ENCODE measurements around the gene VAC14.

DNA sequence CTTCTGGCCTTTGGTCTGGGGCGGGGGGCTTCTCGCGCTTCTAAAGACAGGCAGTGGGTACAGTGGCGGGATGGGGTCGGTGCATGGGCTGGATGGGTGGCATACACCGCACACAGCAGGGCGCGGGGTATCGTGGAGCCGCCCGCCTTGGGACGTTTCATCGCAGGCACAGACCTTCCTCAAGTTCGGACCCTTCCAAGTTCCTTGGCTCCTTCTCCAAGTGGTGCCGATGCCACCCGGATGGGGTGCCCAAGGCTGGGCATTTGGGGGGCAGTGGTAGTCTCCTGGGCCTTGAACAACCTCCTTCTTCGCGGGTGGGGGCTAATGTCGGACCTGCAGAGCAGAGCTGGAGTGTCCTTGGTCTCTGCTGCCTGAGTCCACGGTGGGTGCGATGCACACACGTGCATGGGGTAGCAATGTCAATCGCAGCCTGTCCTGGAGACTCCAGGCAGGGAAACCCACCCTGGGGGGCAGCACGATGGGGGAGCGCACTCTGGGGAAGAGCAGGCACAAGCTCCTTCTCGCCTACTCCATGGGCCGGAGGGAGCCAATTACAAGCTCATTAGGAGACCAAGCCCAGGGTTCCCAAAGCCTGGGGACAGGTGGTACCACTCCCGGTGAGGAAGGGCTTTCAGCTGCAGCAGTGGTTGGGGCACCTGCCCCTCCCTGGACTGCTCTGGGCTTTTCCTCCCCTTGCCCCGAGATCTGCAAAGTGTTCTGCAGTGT lies 114.4 kb downstream of the VAC14 start:
- TF ChIP-seq, protein P1, sequence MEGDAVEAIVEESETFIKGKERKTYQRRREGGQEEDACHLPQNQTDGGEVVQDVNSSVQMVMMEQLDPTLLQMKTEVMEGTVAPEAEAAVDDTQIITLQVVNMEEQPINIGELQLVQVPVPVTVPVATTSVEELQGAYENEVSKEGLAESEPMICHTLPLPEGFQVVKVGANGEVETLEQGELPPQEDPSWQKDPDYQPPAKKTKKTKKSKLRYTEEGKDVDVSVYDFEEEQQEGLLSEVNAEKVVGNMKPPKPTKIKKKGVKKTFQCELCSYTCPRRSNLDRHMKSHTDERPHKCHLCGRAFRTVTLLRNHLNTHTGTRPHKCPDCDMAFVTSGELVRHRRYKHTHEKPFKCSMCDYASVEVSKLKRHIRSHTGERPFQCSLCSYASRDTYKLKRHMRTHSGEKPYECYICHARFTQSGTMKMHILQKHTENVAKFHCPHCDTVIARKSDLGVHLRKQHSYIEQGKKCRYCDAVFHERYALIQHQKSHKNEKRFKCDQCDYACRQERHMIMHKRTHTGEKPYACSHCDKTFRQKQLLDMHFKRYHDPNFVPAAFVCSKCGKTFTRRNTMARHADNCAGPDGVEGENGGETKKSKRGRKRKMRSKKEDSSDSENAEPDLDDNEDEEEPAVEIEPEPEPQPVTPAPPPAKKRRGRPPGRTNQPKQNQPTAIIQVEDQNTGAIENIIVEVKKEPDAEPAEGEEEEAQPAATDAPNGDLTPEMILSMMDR (conservative IDR thresholded peaks at IDR 0.05; ENCODE audit: low read depth in 2 of 2) = no peak
- TF ChIP-seq STAT1 (IDR thresholded peaks at IDR 0.05; ENCODE audit: unreplicated experiment) (no peak), POLR2AphosphoS5 (IDR thresholded peaks at IDR 0.05; ENCODE audit: low read depth) (no peak), EZH2 (IDR thresholded peaks at IDR 0.05; ENCODE audit: low read depth, unreplicated experiment) (no peak), EZH2phosphoT487 (IDR thresholded peaks at IDR 0.05; ENCODE audit: unreplicated experiment) (no peak), CREB1 (CRISPR knock-in tag; IDR thresholded peaks at IDR 0.05; ENCODE audit: low read depth) (no peak), NANOG (IDR thresholded peaks at IDR 0.05; ENCODE audit: borderline replicate concordance) (no peak)
- TF ChIP-seq, protein P2, sequence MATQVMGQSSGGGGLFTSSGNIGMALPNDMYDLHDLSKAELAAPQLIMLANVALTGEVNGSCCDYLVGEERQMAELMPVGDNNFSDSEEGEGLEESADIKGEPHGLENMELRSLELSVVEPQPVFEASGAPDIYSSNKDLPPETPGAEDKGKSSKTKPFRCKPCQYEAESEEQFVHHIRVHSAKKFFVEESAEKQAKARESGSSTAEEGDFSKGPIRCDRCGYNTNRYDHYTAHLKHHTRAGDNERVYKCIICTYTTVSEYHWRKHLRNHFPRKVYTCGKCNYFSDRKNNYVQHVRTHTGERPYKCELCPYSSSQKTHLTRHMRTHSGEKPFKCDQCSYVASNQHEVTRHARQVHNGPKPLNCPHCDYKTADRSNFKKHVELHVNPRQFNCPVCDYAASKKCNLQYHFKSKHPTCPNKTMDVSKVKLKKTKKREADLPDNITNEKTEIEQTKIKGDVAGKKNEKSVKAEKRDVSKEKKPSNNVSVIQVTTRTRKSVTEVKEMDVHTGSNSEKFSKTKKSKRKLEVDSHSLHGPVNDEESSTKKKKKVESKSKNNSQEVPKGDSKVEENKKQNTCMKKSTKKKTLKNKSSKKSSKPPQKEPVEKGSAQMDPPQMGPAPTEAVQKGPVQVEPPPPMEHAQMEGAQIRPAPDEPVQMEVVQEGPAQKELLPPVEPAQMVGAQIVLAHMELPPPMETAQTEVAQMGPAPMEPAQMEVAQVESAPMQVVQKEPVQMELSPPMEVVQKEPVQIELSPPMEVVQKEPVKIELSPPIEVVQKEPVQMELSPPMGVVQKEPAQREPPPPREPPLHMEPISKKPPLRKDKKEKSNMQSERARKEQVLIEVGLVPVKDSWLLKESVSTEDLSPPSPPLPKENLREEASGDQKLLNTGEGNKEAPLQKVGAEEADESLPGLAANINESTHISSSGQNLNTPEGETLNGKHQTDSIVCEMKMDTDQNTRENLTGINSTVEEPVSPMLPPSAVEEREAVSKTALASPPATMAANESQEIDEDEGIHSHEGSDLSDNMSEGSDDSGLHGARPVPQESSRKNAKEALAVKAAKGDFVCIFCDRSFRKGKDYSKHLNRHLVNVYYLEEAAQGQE (IDR thresholded peaks at IDR 0.05; ENCODE audit: unreplicated experiment) = no peak

Data from GM23338 (cell line).